Loucy (cell line): Measurements from ENCODE around the gene MALRD1.

Source experiments
- H2AFZ ChIP-seq: fragments of 200-600 bp; sonication (generic); 2 replicates; pipeline ENCODE4 v1.6.0; 2016; ENCODE audit warnings: antibody characterized with exemption, mild to moderate bottlenecking, low read length, moderate library complexity
- H3F3A ChIP-seq: fragments of 200-600 bp; 2 replicates; pipeline ENCODE4 v1.6.0; 2016; ENCODE audit warnings: antibody characterized with exemption, low read depth, mild to moderate bottlenecking
- H3K27me3 ChIP-seq: fragments of 200-600 bp; sonication (generic); 2 replicates; pipeline ENCODE4 v1.6.1; 2014; ENCODE audit warnings: low read length, mild to moderate bottlenecking; ENCODE audit not compliant: insufficient read depth, poor library complexity, severe bottlenecking
- H3K36me3 ChIP-seq: fragments of 200-600 bp; sonication (generic); 2 replicates; pipeline ENCODE4 v1.6.1; 2016; ENCODE audit warnings: low read length; ENCODE audit not compliant: insufficient read depth
- H3K4me1 ChIP-seq: fragments of 200-600 bp; sonication (generic); 2 replicates; pipeline ENCODE4 v1.5.1; 2014; ENCODE audit warnings: low read length, mild to moderate bottlenecking; ENCODE audit not compliant: insufficient read depth, poor library complexity, severe bottlenecking
- H3K4me2 ChIP-seq: fragments of 200-600 bp; sonication (generic); 2 replicates; pipeline ENCODE4 v1.6.0; 2014; ENCODE audit warnings: antibody characterized with exemption, low read length, low read depth, mild to moderate bottlenecking; ENCODE audit not compliant: poor library complexity, severe bottlenecking
- H3K4me3 ChIP-seq: fragments of 200-600 bp; sonication (generic); 2 replicates; pipeline ENCODE4 v1.5.1; 2014; ENCODE audit warnings: low read length, mild to moderate bottlenecking, mixed read lengths; ENCODE audit not compliant: poor library complexity, severe bottlenecking
- H3K79me2 ChIP-seq: fragments of 200-600 bp; sonication (generic); 2 replicates; pipeline ENCODE4 v1.6.1; 2014; ENCODE audit warnings: low read length; ENCODE audit not compliant: insufficient read depth
- H3K9ac ChIP-seq: fragments of 200-600 bp; sonication (generic); 2 replicates; pipeline ENCODE4 v1.6.0; 2014; ENCODE audit warnings: mild to moderate bottlenecking, low read depth, low read length, moderate library complexity; ENCODE audit not compliant: poor library complexity, severe bottlenecking
- H3K9me2 ChIP-seq: fragments of 200-600 bp; sonication (generic); replicated peaks from 2 replicates; pipeline ENCODE4 v1.6.1; 2016; ENCODE audit warnings: low read depth, low read length, mixed read lengths
- H3K9me3 ChIP-seq: fragments of 200-600 bp; sonication (generic); 2 replicates; pipeline ENCODE4 v1.6.1; 2014; ENCODE audit warnings: mild to moderate bottlenecking, antibody characterized with exemption, low read length, low read depth; ENCODE audit not compliant: insufficient read depth
- H4K20me1 ChIP-seq: fragments of 200-600 bp; sonication (generic); 2 replicates; pipeline ENCODE4 v1.6.0; 2014; ENCODE audit warnings: antibody characterized with exemption, low read length, mild to moderate bottlenecking; ENCODE audit not compliant: insufficient read depth, poor library complexity, severe bottlenecking
- CTCF ChIP-seq: fragments of 200-600 bp; sonication (generic); conservative IDR thresholded peaks from 2 replicates; pipeline ENCODE4 v1.5.1; 2014; ENCODE audit warnings: mild to moderate bottlenecking, antibody characterized with exemption, low read length
- EZH2phosphoT487 ChIP-seq: fragments of 200-600 bp; IDR thresholded peaks from 2 replicates; pipeline ENCODE4 v1.6.1; 2018; ENCODE audit warnings: antibody characterized with exemption, mild to moderate bottlenecking, moderate library complexity, borderline replicate concordance

MALRD1 gene

GRCh38 chr10:19054289-19054835, 5.8 kb downstream of the MALRD1 start:
- H3K4me2 ChIP-seq: no peak overlapping the region
- TF ChIP-seq CTCF (no peak), EZH2phosphoT487 (no peak)
- H3K9ac ChIP-seq: no peak overlapping the region
- no peaks in the 10 kb centered on the region for H3K79me2 ChIP-seq
- H3K4me1 ChIP-seq: no peaks in the 10 kb centered on the region
- no peaks in the 10 kb centered on the region for H4K20me1 ChIP-seq
- no peak overlapping the region for H2AFZ ChIP-seq
- H3F3A ChIP-seq: no peaks in the 10 kb centered on the region
- H3K9me2 ChIP-seq: no peaks in the 10 kb centered on the region
- H3K36me3 ChIP-seq: no peaks in the 10 kb centered on the region
- H3K9me3 ChIP-seq: peaks cover 4% of the 10 kb centered on the region; the same call in 1 of the 2 replicates
- no peaks in the 10 kb centered on the region for H3K27me3 ChIP-seq
- no peak overlapping the region for H3K4me3 ChIP-seq

- H3K36me3 ChIP-seq: no peaks in the 10 kb centered on the region
- TF ChIP-seq CTCF (no peak), EZH2phosphoT487 (no peak)
- H3K9me3 ChIP-seq: no peaks in the 10 kb centered on the region; the same call in 1 of the 2 replicates
- no peak overlapping the region for H2AFZ ChIP-seq
- H3K9ac ChIP-seq: no peak overlapping the region
- H3K27me3 ChIP-seq: no peaks in the 10 kb centered on the region
- no peaks in the 10 kb centered on the region for H3K4me1 ChIP-seq
- H3K4me2 ChIP-seq: no peak overlapping the region
- H3K4me3 ChIP-seq: no peak overlapping the region
- no peaks in the 10 kb centered on the region for H4K20me1 ChIP-seq
- H3F3A ChIP-seq: no peaks in the 10 kb centered on the region
- H3K9me2 ChIP-seq: no peaks in the 10 kb centered on the region
- H3K79me2 ChIP-seq: no peaks in the 10 kb centered on the region
Measured at GRCh38 chr10:19058046-19058445, 9.4 kb downstream of the MALRD1 start.

GRCh38 chr10:19063986-19064385, 15.4 kb downstream of the MALRD1 start:
- no peak overlapping the region for H2AFZ ChIP-seq
- no peak overlapping the region for H3K4me2 ChIP-seq
- H3F3A ChIP-seq: no peaks in the 10 kb centered on the region
- no peak overlapping the region for H3K9ac ChIP-seq
- no peak overlapping the region for H3K4me3 ChIP-seq
- no peaks in the 10 kb centered on the region for H3K27me3 ChIP-seq
- no peaks in the 10 kb centered on the region for H4K20me1 ChIP-seq
- H3K36me3 ChIP-seq: no peaks in the 10 kb centered on the region
- H3K4me1 ChIP-seq: no peaks in the 10 kb centered on the region
- H3K79me2 ChIP-seq: no peaks in the 10 kb centered on the region
- no peak for TF ChIP-seq EZH2phosphoT487
- no peak for TF ChIP-seq CTCF
- H3K9me3 ChIP-seq: no peaks in the 10 kb centered on the region; the same call in none of the 2 replicates
- no peaks in the 10 kb centered on the region for H3K9me2 ChIP-seq
